WTC11 (cell line): Measurements from ENCODE around the gene RNF11. TPM values are rescaled to one million over a fixed set of nuclear protein-coding genes. Genes with fewer than 3 reads are reported as not detected.

Experiments
- ATAC-seq: fragments of 200-7000 bp; cut with Tn5 transposase; 2 replicates; pipeline ENCODE4 v1.10.0; 2021; ENCODE audit warnings: mild to moderate bottlenecking, moderate library complexity
- CTCF ChIA-PET: fragments of 300-600 bp; sonication (Branson Sonifier 250); formaldehyde crosslinking; loops from one replicate; lab custom pipeline; 2021; ENCODE audit warnings: antibody characterized with exemption; lab: Charles Lee
- POLR2A ChIA-PET: fragments of 350-600 bp; sonication (Branson Sonifier 250); formaldehyde crosslinking; loops from one replicate; lab custom pipeline; 2021; ENCODE audit warnings: antibody characterized with exemption; lab: Charles Lee
- DNase-seq: peaks from one replicate; pipeline ENCODE4 v3.0.0; 2021; ENCODE audit warnings: low spot score
- H3K27ac Mint-ChIP-seq: 2 replicates; pipeline ENCODE4 v1.8.0; 2021; ENCODE audit warnings: mixed read lengths
- H3K27me3 Mint-ChIP-seq: 2 replicates; pipeline ENCODE4 v1.8.0; 2021; ENCODE audit warnings: low read depth, mild to moderate bottlenecking, moderate library complexity, mixed read lengths
- H3K36me3 Mint-ChIP-seq: 2 replicates; pipeline ENCODE4 v1.8.0; 2021; ENCODE audit warnings: mixed read lengths
- H3K4me1 Mint-ChIP-seq: 2 replicates; pipeline ENCODE4 v1.8.0; 2022; ENCODE audit warnings: mixed read lengths
- H3K4me3 Mint-ChIP-seq: 2 replicates; pipeline ENCODE4 v1.8.0; 2021; ENCODE audit warnings: mild to moderate bottlenecking, moderate library complexity, mixed read lengths
- H3K9me3 Mint-ChIP-seq: 2 replicates; pipeline ENCODE4 v1.8.0; 2021; ENCODE audit warnings: mixed read lengths
- ARID4B ChIP-seq: sonication (generic); formaldehyde crosslinking; IDR thresholded peaks from 2 replicates; pipeline ENCODE4 v1.8.0; 2023; ENCODE audit warnings: missing genetic modification reagents, mild to moderate bottlenecking, borderline replicate concordance
- ATF2 ChIP-seq: sonication (generic); formaldehyde crosslinking; IDR thresholded peaks from 2 replicates; pipeline ENCODE4 v1.8.1; 2022; ENCODE audit warnings: low read depth, missing genetic modification reagents, borderline replicate concordance
- ATF3 ChIP-seq: sonication (generic); formaldehyde crosslinking; conservative IDR thresholded peaks from 2 replicates; pipeline ENCODE4 v1.8.1; 2022; ENCODE audit warnings: mild to moderate bottlenecking, missing genetic modification reagents
- ATF6 ChIP-seq: sonication (generic); formaldehyde crosslinking; IDR thresholded peaks from 2 replicates; pipeline ENCODE4 v1.8.1; 2023; ENCODE audit warnings: mild to moderate bottlenecking, missing genetic modification reagents
- CREB1 ChIP-seq: sonication (generic); formaldehyde crosslinking; IDR thresholded peaks from 2 replicates; pipeline ENCODE4 v1.8.0; 2023; ENCODE audit warnings: mild to moderate bottlenecking, missing genetic modification reagents
- ELF4 ChIP-seq: sonication (generic); formaldehyde crosslinking; IDR thresholded peaks from 2 replicates; pipeline ENCODE4 v1.8.1; 2022; ENCODE audit warnings: low read depth, mild to moderate bottlenecking, moderate library complexity, missing genetic modification reagents
- ETV6 ChIP-seq: sonication (generic); formaldehyde crosslinking; IDR thresholded peaks from 2 replicates; pipeline ENCODE4 v1.8.1; 2022; ENCODE audit warnings: mild to moderate bottlenecking, missing genetic modification reagents
- FOXJ3 ChIP-seq: sonication (generic); formaldehyde crosslinking; IDR thresholded peaks from 2 replicates; pipeline ENCODE4 v1.9.0; 2021; ENCODE audit warnings: missing genetic modification reagents, mild to moderate bottlenecking, borderline replicate concordance
- HMGXB4 ChIP-seq: sonication (generic); formaldehyde crosslinking; IDR thresholded peaks from 2 replicates; pipeline ENCODE4 v1.8.1; 2023; ENCODE audit warnings: mild to moderate bottlenecking, moderate library complexity, missing genetic modification reagents
- MXD4 ChIP-seq: fragments of 250-450 bp; sonication (Bioruptor Pico); IDR thresholded peaks from 2 replicates; pipeline ENCODE4 v1.8.0; 2021; ENCODE audit warnings: mild to moderate bottlenecking, moderate library complexity, borderline replicate concordance
- NFYB ChIP-seq: sonication (generic); formaldehyde crosslinking; conservative IDR thresholded peaks from 2 replicates; pipeline ENCODE4 v1.8.0; 2022; ENCODE audit warnings: low read depth, missing genetic modification reagents
- NR2C2 ChIP-seq: sonication (generic); formaldehyde crosslinking; IDR thresholded peaks from 2 replicates; pipeline ENCODE4 v1.8.0; 2022; ENCODE audit warnings: mild to moderate bottlenecking, missing genetic modification reagents
- RELA ChIP-seq: sonication (generic); formaldehyde crosslinking; IDR thresholded peaks from 2 replicates; pipeline ENCODE4 v1.8.1; 2022; ENCODE audit warnings: missing genetic modification reagents, mild to moderate bottlenecking, borderline replicate concordance
- USF1 ChIP-seq: sonication (generic); formaldehyde crosslinking; IDR thresholded peaks from 2 replicates; pipeline ENCODE4 v1.8.0; 2022; ENCODE audit warnings: mild to moderate bottlenecking, missing genetic modification reagents
- ZBTB21 ChIP-seq: sonication (generic); formaldehyde crosslinking; IDR thresholded peaks from 2 replicates; pipeline ENCODE4 v1.8.1; 2023; ENCODE audit warnings: mild to moderate bottlenecking, missing genetic modification reagents, borderline replicate concordance
- ZNF121 ChIP-seq: sonication (generic); formaldehyde crosslinking; IDR thresholded peaks from 2 replicates; pipeline ENCODE4 v1.8.0; 2023; ENCODE audit warnings: missing genetic modification reagents
- ZNF138 ChIP-seq: sonication (generic); formaldehyde crosslinking; conservative IDR thresholded peaks from 2 replicates; pipeline ENCODE4 v1.8.1; 2022; ENCODE audit warnings: mild to moderate bottlenecking, moderate library complexity, missing genetic modification reagents
- ZNF219 ChIP-seq: sonication (generic); formaldehyde crosslinking; IDR thresholded peaks from 2 replicates; pipeline ENCODE4 v1.8.0; 2023; ENCODE audit warnings: missing genetic modification reagents, mild to moderate bottlenecking, borderline replicate concordance
- ZNF671 ChIP-seq: fragments of 250-450 bp; sonication (Bioruptor Pico); IDR thresholded peaks from 2 replicates; pipeline ENCODE4 v1.8.0; 2021; ENCODE audit warnings: mild to moderate bottlenecking
- total RNA-seq: library from RNA; stranded (reverse); gene quantifications from 3 replicates; pipeline ENCODE4 v1.2.3, GENCODE V29; 2021

The RNF11 gene
- total RNA-seq, 1 experiment from 2014 or later = 46.1 TPM

- no peaks in the 10 kb centered on the region for H3K36me3 Mint-ChIP-seq
- no peaks in the 10 kb centered on the region for H3K4me1 Mint-ChIP-seq
- H3K27me3 Mint-ChIP-seq = no peaks in the 10 kb centered on the region
- ATAC-seq (no peak), DNase-seq (no peak)
- CTCF ChIA-PET = interaction anchor here (1.2 kb wide), 1 partner anchor 80 kb away, joined by 8 read pairs; no protein-coding TSS in a partner anchor
- H3K27ac Mint-ChIP-seq = no peak overlapping the region
- TF ChIP-seq CREB1 (CRISPR knock-in tag) (no peak), ZNF671 (no peak), USF1 (CRISPR knock-in tag) (no peak), ARID4B (CRISPR knock-in tag) (no peak), ATF2 (no peak), RELA (CRISPR knock-in tag) (no peak), ETV6 (no peak), FOXJ3 (CRISPR knock-in tag) (no peak), ATF3 (CRISPR knock-in tag) (no peak), ZNF138 (CRISPR knock-in tag) (no peak), MXD4 (no peak), ELF4 (no peak), NFYB (CRISPR knock-in tag) (no peak), NR2C2 (CRISPR knock-in tag) (no peak)
- POLR2A ChIA-PET = no interaction called here
- H3K9me3 Mint-ChIP-seq = no peaks in the 10 kb centered on the region
- H3K4me3 Mint-ChIP-seq = no peak overlapping the region
Observed at GRCh38 chr1:51216631-51217030, 19.4 kb upstream of the RNF11 start.

GRCh38 chr1:51217101-51217500 is 19.0 kb upstream of the RNF11 start:
- Mint-ChIP-seq H3K27me3 (no peaks in the 10 kb centered on the region), H3K4me1 (no peaks in the 10 kb centered on the region)
- TF ChIP-seq ZNF219 (CRISPR knock-in tag) (no peak), ARID4B (CRISPR knock-in tag) (no peak), ATF6 (CRISPR knock-in tag) (no peak), HMGXB4 (CRISPR knock-in tag) (no peak), ZBTB21 (CRISPR knock-in tag) (no peak), ZNF121 (no peak)
- TF ChIP-seq, all 79 proteins: peak for 0
- no peak overlapping the region for H3K27ac Mint-ChIP-seq
- no peak for DNase-seq
- H3K36me3 Mint-ChIP-seq = no peaks in the 10 kb centered on the region
- H3K9me3 Mint-ChIP-seq = peaks cover under 1% of the 10 kb centered on the region; the same call in 1 of the 2 replicates
- H3K4me3 Mint-ChIP-seq = no peak overlapping the region
- POLR2A ChIA-PET = no interaction called here
- ATAC-seq = no peak
- CTCF ChIA-PET = interaction anchor here (0.7 to 1.2 kb wide), 2 partner anchors 79 to 92 kb away, joined by 3 to 8 read pairs; no protein-coding TSS in a partner anchor
